Esophagus squamous epithelium (tissue), 4 donors: ENCODE results near the gene PCBP2.

Experiments
- POLR2A ChIP-seq, 4 donors: fragments of 450-650 bp; IDR thresholded peaks; one replicate each; pipeline ENCODE4 v1.6.1; 2017; ENCODE audit warnings: antibody characterized with exemption in 4 of 4, mild to moderate bottlenecking in 4 of 4, moderate library complexity in 3 of 4
- TF ChIP-seq, protein P1 (sequence below), 6 experiments: fragments of 450-650 bp in 4 of 6; fragments of 200-600 bp in 2 of 6; sonication (generic) in 2 of 6; IDR thresholded peaks; one replicate each; pipeline ENCODE4 v1.5.1; 2016 to 2019; ENCODE audit warnings: antibody characterized with exemption in 6 of 6, mild to moderate bottlenecking in 4 of 6, moderate library complexity in 4 of 6

DNA sequence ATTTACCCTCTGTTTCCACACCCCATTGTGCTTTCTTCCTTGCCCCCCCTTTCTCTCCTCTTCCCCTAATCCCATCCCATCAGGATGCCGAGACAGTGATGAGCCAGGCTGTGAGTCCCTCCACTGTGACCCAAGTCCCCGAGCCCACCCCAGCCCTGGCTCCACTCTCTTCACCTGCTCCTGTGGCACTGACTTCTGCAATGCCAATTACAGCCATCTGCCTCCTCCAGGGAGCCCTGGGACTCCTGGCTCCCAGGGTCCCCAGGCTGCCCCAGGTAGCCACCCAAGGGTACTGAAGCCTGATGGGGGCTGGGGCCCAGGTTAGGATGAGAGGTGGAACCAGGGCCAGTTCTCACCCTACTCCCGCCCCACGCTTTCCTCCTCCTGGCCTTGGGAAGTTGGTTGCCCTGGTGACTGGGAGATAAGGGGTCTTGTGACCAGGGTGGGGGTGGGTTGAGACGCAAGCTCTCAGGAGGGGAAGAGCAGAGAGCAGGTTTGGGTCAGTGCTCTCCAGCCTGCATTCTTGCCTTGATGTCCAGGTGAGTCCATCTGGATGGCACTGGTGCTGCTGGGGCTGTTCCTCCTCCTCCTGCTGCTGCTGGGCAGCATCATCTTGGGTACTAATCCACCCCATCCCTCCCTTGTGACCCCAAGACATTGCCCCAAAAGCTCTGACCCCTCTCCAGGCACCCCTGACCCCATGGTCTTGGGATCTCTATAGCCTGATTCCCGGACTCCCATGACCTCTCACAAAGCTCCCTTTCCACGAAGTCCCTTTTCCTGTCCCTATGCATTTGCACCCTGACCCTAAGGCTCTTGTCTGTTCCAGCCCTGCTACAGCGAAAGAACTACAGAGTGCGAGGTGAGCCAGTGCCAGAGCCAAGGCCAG lies 27.0 kb upstream of the PCBP2 start:
- TF ChIP-seq POLR2A (IDR thresholded peaks at IDR 0.05), result no peak
- TF ChIP-seq, protein P1, sequence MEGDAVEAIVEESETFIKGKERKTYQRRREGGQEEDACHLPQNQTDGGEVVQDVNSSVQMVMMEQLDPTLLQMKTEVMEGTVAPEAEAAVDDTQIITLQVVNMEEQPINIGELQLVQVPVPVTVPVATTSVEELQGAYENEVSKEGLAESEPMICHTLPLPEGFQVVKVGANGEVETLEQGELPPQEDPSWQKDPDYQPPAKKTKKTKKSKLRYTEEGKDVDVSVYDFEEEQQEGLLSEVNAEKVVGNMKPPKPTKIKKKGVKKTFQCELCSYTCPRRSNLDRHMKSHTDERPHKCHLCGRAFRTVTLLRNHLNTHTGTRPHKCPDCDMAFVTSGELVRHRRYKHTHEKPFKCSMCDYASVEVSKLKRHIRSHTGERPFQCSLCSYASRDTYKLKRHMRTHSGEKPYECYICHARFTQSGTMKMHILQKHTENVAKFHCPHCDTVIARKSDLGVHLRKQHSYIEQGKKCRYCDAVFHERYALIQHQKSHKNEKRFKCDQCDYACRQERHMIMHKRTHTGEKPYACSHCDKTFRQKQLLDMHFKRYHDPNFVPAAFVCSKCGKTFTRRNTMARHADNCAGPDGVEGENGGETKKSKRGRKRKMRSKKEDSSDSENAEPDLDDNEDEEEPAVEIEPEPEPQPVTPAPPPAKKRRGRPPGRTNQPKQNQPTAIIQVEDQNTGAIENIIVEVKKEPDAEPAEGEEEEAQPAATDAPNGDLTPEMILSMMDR (IDR thresholded peaks at IDR 0.05), result no peak
